Keratinocyte (primary cell): ENCODE data around the gene TMEM167A. TPM values are rescaled to one million over a fixed set of nuclear protein-coding genes. Genes with fewer than 3 reads are reported as not detected.

Experiments
- DNase-seq: peaks from one replicate; pipeline ENCODE4 v3.0.0-alpha.2; 2011; ENCODE audit warnings: low read depth, missing footprints, low spot score
- FAIRE-seq: peaks from 2 replicates; lab custom pipeline; 2011; peaks lifted over from hg19 to GRCh38; lab: Jason Lieb, UNC
- H2AFZ ChIP-seq: 2 replicates; pipeline ENCODE4 v1.6.0; 2012; ENCODE audit warnings: low read length, control low read depth, inconsistent platforms; ENCODE audit not compliant: control insufficient read depth
- H3K27ac ChIP-seq: 2 replicates; pipeline ENCODE4 v1.5.1; 2011; ENCODE audit warnings: low read length; ENCODE audit not compliant: control insufficient read depth, insufficient read depth
- H3K27me3 ChIP-seq: 3 replicates; pipeline ENCODE4 v1.6.0; 2011; ENCODE audit warnings: low read length; ENCODE audit not compliant: control insufficient read depth, insufficient read depth; ENCODE audit errors: extremely low read depth
- H3K36me3 ChIP-seq, 2 experiments: 2 replicates in 1 of 2; 3 replicates in 1 of 2; pipeline ENCODE4 v1.5.1; 2011; ENCODE audit warnings: low read length in 2 of 2, mild to moderate bottlenecking in 1 of 2; ENCODE audit not compliant: control insufficient read depth in 2 of 2, insufficient read depth in 2 of 2; ENCODE audit errors: extremely low read depth in 1 of 2
- H3K4me1 ChIP-seq: 3 replicates; pipeline ENCODE4 v1.5.1; 2011; ENCODE audit warnings: low read length; ENCODE audit not compliant: control insufficient read depth, insufficient read depth; ENCODE audit errors: extremely low read depth
- H3K4me2 ChIP-seq: 3 replicates; pipeline ENCODE4 v1.6.0; 2011; ENCODE audit warnings: low read depth, low read length; ENCODE audit not compliant: control insufficient read depth, insufficient read depth; ENCODE audit errors: extremely low read depth
- H3K4me3 ChIP-seq, 3 experiments: fragments of 200-600 bp in 1 of 3; sonication (generic) in 1 of 3; 2 replicates in 2 of 3; 3 replicates in 1 of 3; pipeline ENCODE4 v1.5.1; 2011 to 2016; ENCODE audit warnings: low read length in 3 of 3, mild to moderate bottlenecking in 3 of 3, control low read depth in 2 of 3, inconsistent platforms in 1 of 3, low read depth in 1 of 3, mixed read lengths in 1 of 3, mixed run types in 1 of 3, moderate library complexity in 1 of 3; ENCODE audit not compliant: control insufficient read depth in 2 of 3, insufficient read depth in 2 of 3; ENCODE audit errors: extremely low read depth in 1 of 3
- H3K79me2 ChIP-seq: 2 replicates; pipeline ENCODE4 v1.6.0; 2012; ENCODE audit warnings: low read length; ENCODE audit not compliant: control insufficient read depth, insufficient read depth
- H3K9ac ChIP-seq: 3 replicates; pipeline ENCODE4 v1.6.0; 2011; ENCODE audit warnings: low read length; ENCODE audit not compliant: control insufficient read depth, insufficient read depth; ENCODE audit errors: extremely low read depth
- H3K9me1 ChIP-seq: 3 replicates; pipeline ENCODE4 v1.6.0; 2011; ENCODE audit warnings: low read length; ENCODE audit not compliant: control insufficient read depth, insufficient read depth; ENCODE audit errors: extremely low read depth
- H3K9me3 ChIP-seq: 2 replicates; pipeline ENCODE4 v1.5.1; 2012; ENCODE audit warnings: low read depth, low read length; ENCODE audit not compliant: control insufficient read depth
- H4K20me1 ChIP-seq: 3 replicates; pipeline ENCODE4 v1.6.0; 2011; ENCODE audit warnings: low read length; ENCODE audit not compliant: control insufficient read depth, insufficient read depth; ENCODE audit errors: extremely low read depth
- CTCF ChIP-seq, 3 experiments: IDR thresholded peaks in 1 of 3; conservative IDR thresholded peaks in 1 of 3; optimal IDR thresholded peaks in 1 of 3; 2 replicates in 2 of 3; 3 replicates in 1 of 3; pipeline versions ENCODE3 to v1.5.1; 2011; ENCODE audit warnings: low read length in 3 of 3, mild to moderate bottlenecking in 3 of 3, moderate library complexity in 2 of 3, control low read depth in 1 of 3, inconsistent platforms in 1 of 3; ENCODE audit not compliant: insufficient read depth in 2 of 3; ENCODE audit errors: extremely low read depth in 1 of 3
- EZH2 ChIP-seq: IDR thresholded peaks from one replicate; pipeline ENCODE4 v1.6.1; 2012; ENCODE audit warnings: inconsistent platforms, mild to moderate bottlenecking, low read length, moderate library complexity
- dilution Hi-C: fragments of 300-500 bp; cut with MboI; formaldehyde crosslinking; loops from one replicate; pipeline ENCODE4 v1.7.0; 2020; ENCODE audit warnings: low sequenced_read_pairs; ENCODE audit not compliant: extremely low pct_ligation_motif_present
- polyA plus RNA-seq, 5 experiments: library from polyadenylated mRNA; depleted of rRNA in 3 of 5; stranded (reverse) in 3 of 5; stranded (forward) in 1 of 5; unstranded in 1 of 5; fragments of >200 nt; gene quantifications; 1 replicate in 1 of 5; 2 replicates in 3 of 5; 3 replicates in 1 of 5; pipeline versions ENCODE4 v1.2.1 to v1.2.3, GENCODE V29; 2011 to 2012; ENCODE audit warnings: missing spikeins in 2 of 5, low read depth in 1 of 5, low replicate concordance in 1 of 5

Gene TMEM167A
- polyA plus RNA-seq, 1 donor (not counting 4 experiments of a cell fraction or from before 2014, with no cell fraction given): 97.6 TPM

- no peaks in the 10 kb centered on the region for H3K27me3 ChIP-seq
- no peaks in the 10 kb centered on the region for H3K79me2 ChIP-seq
- DNase-seq (peak; percentile 42), FAIRE-seq (peak; percentile 100)
- peak overlapping the region; percentile 66 for H3K4me2 ChIP-seq
- dilution Hi-C loops: no loop called here
- peak overlapping the region; percentile 57 for H3K27ac ChIP-seq
- peak overlapping the region in 1 of 3 experiments; percentile 18 for H3K4me3 ChIP-seq
- H3K36me3 ChIP-seq: no peaks in the 10 kb centered on the region
- TF ChIP-seq EZH2 (no peak), CTCF (optimal IDR thresholded peaks at IDR 0.05 in 1 of 3, IDR thresholded peaks at IDR 0.05 in 1 of 3, conservative IDR thresholded peaks at IDR 0.05 in 1 of 3; ENCODE audit: extremely low read depth in 1 of 3, insufficient read depth in 2 of 3, low read length in 3 of 3) (no peak)
- peaks cover 27% of the 10 kb centered on the region for H3K4me1 ChIP-seq
- no peaks in the 10 kb centered on the region for H4K20me1 ChIP-seq
- no peaks in the 10 kb centered on the region for H3K9me3 ChIP-seq
- peaks cover 4% of the 10 kb centered on the region for H3K9me1 ChIP-seq
- no peak overlapping the region for H3K9ac ChIP-seq
- H2AFZ ChIP-seq: peak overlapping the region; percentile 85
Observed at GRCh38 chr5:83095957-83096539, 18.9 kb upstream of the TMEM167A start.

GRCh38 chr5:83095163-83095956 is 18.2 kb upstream of the TMEM167A start:
- H3K4me2 ChIP-seq: peak overlapping the region; percentile 66
- TF ChIP-seq EZH2 (no peak), CTCF (optimal IDR thresholded peaks at IDR 0.05 in 1 of 3, IDR thresholded peaks at IDR 0.05 in 1 of 3, conservative IDR thresholded peaks at IDR 0.05 in 1 of 3; ENCODE audit: extremely low read depth in 1 of 3, insufficient read depth in 2 of 3, low read length in 3 of 3) (no peak)
- H3K9me3 ChIP-seq: no peaks in the 10 kb centered on the region
- peak overlapping the region in 1 of 3 experiments; percentile 18 for H3K4me3 ChIP-seq
- no peak overlapping the region for H3K9ac ChIP-seq
- FAIRE-seq: no peak
- peaks cover 27% of the 10 kb centered on the region for H3K4me1 ChIP-seq
- peak overlapping the region; percentile 85 for H2AFZ ChIP-seq
- H3K9me1 ChIP-seq: peaks cover 4% of the 10 kb centered on the region
- peak overlapping the region; percentile 57 for H3K27ac ChIP-seq
- no peaks in the 10 kb centered on the region for H4K20me1 ChIP-seq
- dilution Hi-C loops: no loop called here
- H3K36me3 ChIP-seq: no peaks in the 10 kb centered on the region
- no peaks in the 10 kb centered on the region for H3K27me3 ChIP-seq
- DNase-seq: no peak
- no peaks in the 10 kb centered on the region for H3K79me2 ChIP-seq
